ENCODE results near the gene CYP27C1.

Gene CYP27C1

DNA sequence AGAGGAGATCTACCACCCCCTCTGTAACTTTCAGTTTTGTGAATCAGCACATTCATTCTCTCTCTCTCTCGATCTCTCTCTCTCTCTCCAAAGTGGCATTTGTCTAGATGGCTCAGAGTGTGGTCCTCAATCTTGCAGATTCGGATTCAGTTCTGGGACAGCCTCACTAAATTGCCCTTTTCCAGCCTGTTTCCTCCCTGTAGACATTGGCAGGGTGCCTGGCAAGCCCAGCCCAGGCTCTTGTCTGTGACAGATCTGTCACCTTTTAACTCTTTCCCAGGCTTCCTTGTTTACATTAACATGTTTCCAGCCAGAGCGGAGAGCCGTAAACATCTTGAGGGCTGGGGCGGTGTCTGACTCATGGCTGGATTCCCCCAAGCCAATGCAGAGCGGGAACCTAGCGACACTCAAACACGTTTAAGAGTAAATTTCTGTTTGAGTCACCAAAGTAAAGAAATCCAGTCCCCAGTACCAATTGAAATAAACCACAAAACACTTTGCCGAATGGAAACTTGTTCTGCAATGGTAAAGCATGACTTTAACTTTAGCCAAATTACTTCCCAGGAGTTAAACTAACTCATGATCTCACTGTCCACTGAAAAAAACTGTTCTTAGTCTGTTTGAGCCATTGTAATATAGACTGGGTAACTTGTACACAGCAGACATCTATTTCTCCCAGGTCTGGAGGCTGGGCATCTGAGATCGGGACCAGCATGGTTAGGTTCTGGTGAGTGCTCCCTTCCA lies 6.6 kb upstream of the CYP27C1 start:
- TF ChIP-seq, protein P1, sequence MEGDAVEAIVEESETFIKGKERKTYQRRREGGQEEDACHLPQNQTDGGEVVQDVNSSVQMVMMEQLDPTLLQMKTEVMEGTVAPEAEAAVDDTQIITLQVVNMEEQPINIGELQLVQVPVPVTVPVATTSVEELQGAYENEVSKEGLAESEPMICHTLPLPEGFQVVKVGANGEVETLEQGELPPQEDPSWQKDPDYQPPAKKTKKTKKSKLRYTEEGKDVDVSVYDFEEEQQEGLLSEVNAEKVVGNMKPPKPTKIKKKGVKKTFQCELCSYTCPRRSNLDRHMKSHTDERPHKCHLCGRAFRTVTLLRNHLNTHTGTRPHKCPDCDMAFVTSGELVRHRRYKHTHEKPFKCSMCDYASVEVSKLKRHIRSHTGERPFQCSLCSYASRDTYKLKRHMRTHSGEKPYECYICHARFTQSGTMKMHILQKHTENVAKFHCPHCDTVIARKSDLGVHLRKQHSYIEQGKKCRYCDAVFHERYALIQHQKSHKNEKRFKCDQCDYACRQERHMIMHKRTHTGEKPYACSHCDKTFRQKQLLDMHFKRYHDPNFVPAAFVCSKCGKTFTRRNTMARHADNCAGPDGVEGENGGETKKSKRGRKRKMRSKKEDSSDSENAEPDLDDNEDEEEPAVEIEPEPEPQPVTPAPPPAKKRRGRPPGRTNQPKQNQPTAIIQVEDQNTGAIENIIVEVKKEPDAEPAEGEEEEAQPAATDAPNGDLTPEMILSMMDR (IDR thresholded peaks at IDR 0.05): no peak

DNA sequence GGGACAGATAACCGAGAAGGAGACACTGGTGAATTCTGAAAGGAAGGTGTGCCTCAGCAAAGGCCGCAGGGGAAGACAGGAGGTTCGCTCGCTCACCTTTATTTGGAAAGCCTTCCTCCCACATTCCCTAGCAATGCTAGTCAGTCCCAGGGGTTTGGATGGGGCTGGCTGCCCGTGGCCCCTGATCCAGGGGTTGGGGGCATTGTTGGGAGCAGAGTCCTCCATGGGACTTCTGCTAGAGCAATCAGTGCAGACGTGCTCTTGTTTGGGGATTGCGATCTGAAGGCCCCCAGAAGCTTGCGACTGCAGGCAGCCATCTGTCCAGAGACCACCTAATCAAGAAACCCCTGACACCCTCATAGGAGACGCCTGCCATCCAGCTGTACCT lies 6.0 kb upstream of the CYP27C1 start:
- TF ChIP-seq, protein P1 (IDR thresholded peaks at IDR 0.05): no peak

DNA sequence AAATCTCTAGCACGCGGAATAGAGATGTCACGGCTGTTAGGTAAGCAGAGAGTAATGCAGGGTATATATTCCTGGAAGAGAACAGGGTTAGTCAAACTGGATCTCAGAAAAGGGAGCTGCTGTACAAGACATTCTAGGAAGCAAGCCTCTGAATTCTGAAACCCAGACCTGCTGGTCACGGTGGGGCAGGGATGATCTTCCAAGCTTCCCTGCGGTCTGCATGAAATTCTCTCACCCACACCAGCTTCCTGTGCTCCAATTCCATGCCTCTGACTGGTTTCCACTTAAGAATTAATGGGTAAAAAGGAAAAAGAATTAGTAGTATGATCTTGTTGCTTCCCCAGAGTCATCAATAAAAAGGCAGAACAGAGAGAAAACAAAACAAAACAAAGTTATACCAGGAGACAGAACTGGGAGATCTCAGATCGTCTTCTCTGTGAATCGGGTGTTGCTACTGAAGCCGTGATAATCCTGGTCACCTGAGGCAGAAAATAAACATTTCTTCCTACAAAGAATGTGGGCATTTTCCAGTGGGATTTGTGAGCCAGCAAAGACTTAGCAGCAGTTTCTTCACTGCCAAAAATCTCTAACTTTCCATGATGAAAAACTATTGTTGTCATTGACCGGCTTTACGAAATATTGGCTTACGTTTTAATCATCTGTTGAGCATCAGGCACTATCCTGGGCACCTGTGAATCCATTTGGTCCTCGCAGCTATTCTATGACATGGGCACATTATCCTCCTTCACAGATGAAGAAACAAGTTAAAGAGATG lies 5.3 kb upstream of the CYP27C1 start:
- TF ChIP-seq, protein P1 (IDR thresholded peaks at IDR 0.05): no peak

DNA sequence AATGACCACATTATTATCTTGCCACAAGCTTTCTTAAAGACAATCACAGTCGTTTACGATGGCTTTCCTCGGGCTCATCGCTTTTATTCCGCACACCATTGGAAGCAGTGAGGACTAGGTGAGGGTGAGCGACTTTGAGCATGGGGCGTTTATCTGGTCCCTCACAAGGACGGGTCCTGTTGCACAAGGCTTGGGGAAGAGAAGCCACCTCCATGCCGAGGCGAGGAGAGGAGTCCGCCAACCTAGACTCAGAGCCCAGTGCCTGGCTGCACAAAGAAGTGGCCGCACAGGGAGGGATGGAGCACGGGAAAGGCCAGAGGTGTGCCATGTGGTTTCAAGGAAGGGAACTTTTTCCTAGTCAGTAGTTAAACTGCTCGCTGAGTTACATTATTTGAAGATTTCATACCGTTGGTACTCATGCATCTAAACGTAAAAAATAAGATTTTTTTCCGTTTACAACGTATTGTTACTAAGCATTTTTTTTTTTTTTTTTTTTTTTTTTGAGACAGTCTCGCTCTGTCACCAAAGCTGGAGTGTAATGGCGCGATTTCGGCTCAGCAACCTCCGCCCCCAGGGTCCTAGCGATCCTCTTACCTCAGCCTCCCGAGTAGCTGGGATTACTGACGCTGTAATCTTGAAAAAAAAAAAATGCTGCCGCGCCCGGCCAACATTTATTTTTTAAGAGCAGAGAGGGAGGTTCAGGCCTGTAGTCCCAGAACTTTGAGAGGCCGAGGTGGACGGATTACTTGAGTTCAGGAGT lies 849 bp upstream of the CYP27C1 start:
- TF ChIP-seq, protein P1 (IDR thresholded peaks at IDR 0.05): no peak

DNA sequence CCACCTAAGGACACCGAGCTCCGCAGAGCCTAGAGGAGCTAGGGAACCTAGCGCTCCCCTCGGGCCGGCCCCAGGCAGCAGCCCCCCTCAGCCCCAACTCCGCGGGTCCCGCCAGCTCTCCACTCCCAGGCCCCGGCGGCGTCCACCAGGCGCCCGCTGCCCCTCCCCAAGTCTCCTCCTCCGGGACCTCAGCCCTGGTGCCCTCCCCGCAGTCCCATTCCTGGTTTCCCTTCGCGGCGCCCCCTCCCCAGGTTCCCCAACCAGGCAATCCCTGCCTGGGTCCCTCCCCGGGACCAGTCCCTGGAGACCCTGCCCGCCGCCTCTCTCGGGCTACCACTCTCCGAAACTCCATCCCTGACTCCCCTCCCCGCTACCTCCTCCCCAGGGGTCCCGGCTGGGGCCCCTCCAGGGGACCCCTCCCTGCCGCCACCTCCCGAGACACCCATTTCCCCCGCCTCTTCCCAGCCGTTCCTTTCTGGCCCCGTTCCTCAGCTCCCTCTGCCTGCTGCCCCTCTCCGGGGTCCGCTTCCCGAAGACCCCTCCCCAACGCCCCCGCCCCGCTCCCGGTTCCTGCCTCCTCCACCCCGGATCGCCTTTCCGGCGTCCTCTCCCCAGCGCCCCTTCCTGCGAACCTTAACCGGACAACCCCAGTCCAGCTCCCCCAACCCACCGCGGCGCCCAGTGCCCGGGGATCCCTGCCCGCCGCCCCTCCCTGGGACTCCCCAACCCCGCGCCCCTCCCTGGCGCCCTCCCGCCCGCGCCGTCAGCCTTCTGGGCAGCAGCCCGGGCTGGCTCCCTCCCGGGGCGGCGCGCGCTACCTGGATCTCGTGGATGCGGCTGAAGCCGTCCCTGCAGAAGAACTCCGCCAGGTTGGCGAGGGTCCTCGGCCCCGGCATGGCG lies 678 bp downstream of the CYP27C1 start:
- TF ChIP-seq, protein P1 (IDR thresholded peaks at IDR 0.05): no peak

DNA sequence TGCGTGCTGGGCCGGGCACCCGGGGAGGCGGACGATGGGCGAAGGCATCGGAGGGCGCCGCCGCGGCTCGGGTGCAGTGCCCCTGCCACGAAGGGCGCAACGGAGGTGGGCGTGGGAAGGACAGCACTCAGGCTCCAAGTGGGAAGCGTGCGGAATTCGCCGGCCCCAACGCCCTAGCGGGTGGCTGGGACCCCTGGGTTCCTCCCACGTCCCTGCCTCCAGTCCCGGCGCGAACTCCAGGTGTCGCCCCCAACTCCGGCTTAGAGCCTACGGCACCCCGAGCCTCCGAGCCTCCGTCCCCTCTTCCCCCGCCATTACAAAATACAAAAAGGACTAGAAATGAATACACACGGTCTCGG lies 1.3 kb downstream of the CYP27C1 start:
- TF ChIP-seq, protein P1 (IDR thresholded peaks at IDR 0.05): no peak
